NCI-H2196 treated with DMSO at 0.1 percent for 48 hours (cell line): Measurements from ENCODE around the gene STXBP1.

Source experiments
- DNase-seq: peaks from one replicate; lab custom pipeline; 2025; ENCODE audit not compliant: unreplicated experiment; lab: John Stamatoyannopoulos, UW

STXBP1 gene

GRCh38 chr9:127611899-127612790, at the start of gene STXBP1:
TSS of gene STXBP1 (plus strand) at chr9:127612277. CDS start at chr9:127612404, 127 bp downstream.
- peak; percentile 57 for DNase-seq

GRCh38 chr9:127562279-127562796, 49.7 kb upstream of the STXBP1 start:
- no peak for DNase-seq

- DNase-seq, result no peak
Measured at GRCh38 chr9:127562841-127563401, 49.2 kb upstream of the STXBP1 start.

- DNase-seq, result no peak
Measured at GRCh38 chr9:127563579-127563978, 48.5 kb upstream of the STXBP1 start.

- DNase-seq, result no peak
Measured at GRCh38 chr9:127565231-127565630, 46.8 kb upstream of the STXBP1 start.

- no peak for DNase-seq
Measured at GRCh38 chr9:127566351-127567001, 45.6 kb upstream of the STXBP1 start.

- DNase-seq, result no peak
Measured at GRCh38 chr9:127567035-127567729, 44.9 kb upstream of the STXBP1 start.

- no peak for DNase-seq
Measured at GRCh38 chr9:127567730-127568617, 44.1 kb upstream of the STXBP1 start.

- no peak for DNase-seq
Measured at GRCh38 chr9:127568618-127568970, 43.5 kb upstream of the STXBP1 start.

GRCh38 chr9:127568971-127569885, 42.8 kb upstream of the STXBP1 start:
- peak; percentile 68 for DNase-seq

GRCh38 chr9:127569886-127570401, 42.1 kb upstream of the STXBP1 start:
- DNase-seq, result peak; percentile 73

- no peak for DNase-seq
Measured at GRCh38 chr9:127570533-127571111, 41.5 kb upstream of the STXBP1 start.

- DNase-seq, result no peak
Measured at GRCh38 chr9:127571971-127572370, 40.1 kb upstream of the STXBP1 start.

GRCh38 chr9:127572961-127573721, 38.9 kb upstream of the STXBP1 start:
- DNase-seq, result no peak

GRCh38 chr9:127574072-127574993, 37.7 kb upstream of the STXBP1 start:
- DNase-seq, result peak; percentile 91

GRCh38 chr9:127575875-127576778, 36.0 kb upstream of the STXBP1 start:
- no peak for DNase-seq
